GM19324 (cell line): ENCODE measurements around the gene CEP68.
"Not testable (repeated sequence)": the region's sequence is repeated elsewhere in the genome, so short reads cannot be mapped to it uniquely, and the experiment has no call there.

Experiments
- ATAC-seq: cut with Tn5 transposase; IDR thresholded peaks from one replicate; pipeline ENCODE4 v1.9.1; 2021; ENCODE audit warnings: mild to moderate bottlenecking, moderate library complexity; ENCODE audit not compliant: unreplicated experiment, low FRiP score

The CEP68 gene

GRCh38 chr2:65030476-65031332, 25.5 kb upstream of the CEP68 start:
- ATAC-seq, result peak; percentile 23

GRCh38 chr2:65031341-65032018, 24.7 kb upstream of the CEP68 start:
- ATAC-seq, result peak; percentile 60

GRCh38 chr2:65032019-65032975, 23.9 kb upstream of the CEP68 start:
- no peak for ATAC-seq

- no peak for ATAC-seq
Measured at GRCh38 chr2:65033178-65033577, 23.0 kb upstream of the CEP68 start.

GRCh38 chr2:65033667-65034066, 22.5 kb upstream of the CEP68 start:
- ATAC-seq, result not testable (repeated sequence)

GRCh38 chr2:65035351-65035943, 20.8 kb upstream of the CEP68 start:
- ATAC-seq, result no peak

GRCh38 chr2:65037178-65037577, 19.0 kb upstream of the CEP68 start:
- ATAC-seq, result no peak

- no peak for ATAC-seq
Measured at GRCh38 chr2:65039640-65040039, 16.6 kb upstream of the CEP68 start.

- peak; percentile 80 for ATAC-seq
Measured at GRCh38 chr2:65040400-65041261, 15.6 kb upstream of the CEP68 start.

GRCh38 chr2:65043001-65043400, 13.2 kb upstream of the CEP68 start:
- no peak for ATAC-seq

- no peak for ATAC-seq
Measured at GRCh38 chr2:65044097-65044735, 12.0 kb upstream of the CEP68 start.

GRCh38 chr2:65045651-65046050, 10.6 kb upstream of the CEP68 start:
- ATAC-seq, result no peak

- ATAC-seq, result no peak
Measured at GRCh38 chr2:65046633-65047407, 9.4 kb upstream of the CEP68 start.

- no peak for ATAC-seq
Measured at GRCh38 chr2:65049010-65049639, 7.1 kb upstream of the CEP68 start.

- no peak for ATAC-seq
Measured at GRCh38 chr2:65050931-65051330, 5.3 kb upstream of the CEP68 start.

- peak; percentile 42 for ATAC-seq
Measured at GRCh38 chr2:65053199-65053598, 3.0 kb upstream of the CEP68 start.

GRCh38 chr2:65054749-65055421, 1.3 kb upstream of the CEP68 start:
- ATAC-seq, result no peak
